Right renal cortex interstitium (tissue), 3 donors: ENCODE measurements around the gene CABP7. TPM values are rescaled to one million over a fixed set of nuclear protein-coding genes. Genes with fewer than 3 reads are reported as not detected.

Experiments
- DNase-seq, 3 donors: peaks; one replicate each; pipeline ENCODE4 v3.0.0-alpha.2; 2013; ENCODE audit warnings: low read depth in 3 of 3, low spot score in 2 of 3
- polyA plus RNA-seq, 3 donors: library from polyadenylated mRNA; unstranded; fragments of 120-200 nt; gene quantifications; one replicate each; pipeline ENCODE4 v1.2.1, GENCODE V29; 2013; ENCODE audit not compliant: insufficient read length in 3 of 3

CABP7 gene
- polyA plus RNA-seq, 3 donors, result 0.04 to 0.12 (median 0.11) TPM

- no peak for DNase-seq
Observed at GRCh38 chr22:29702000-29702930, 17.5 kb upstream of the CABP7 start.

GRCh38 chr22:29702931-29703501, 16.8 kb upstream of the CABP7 start:
- DNase-seq, result no peak

DNA sequence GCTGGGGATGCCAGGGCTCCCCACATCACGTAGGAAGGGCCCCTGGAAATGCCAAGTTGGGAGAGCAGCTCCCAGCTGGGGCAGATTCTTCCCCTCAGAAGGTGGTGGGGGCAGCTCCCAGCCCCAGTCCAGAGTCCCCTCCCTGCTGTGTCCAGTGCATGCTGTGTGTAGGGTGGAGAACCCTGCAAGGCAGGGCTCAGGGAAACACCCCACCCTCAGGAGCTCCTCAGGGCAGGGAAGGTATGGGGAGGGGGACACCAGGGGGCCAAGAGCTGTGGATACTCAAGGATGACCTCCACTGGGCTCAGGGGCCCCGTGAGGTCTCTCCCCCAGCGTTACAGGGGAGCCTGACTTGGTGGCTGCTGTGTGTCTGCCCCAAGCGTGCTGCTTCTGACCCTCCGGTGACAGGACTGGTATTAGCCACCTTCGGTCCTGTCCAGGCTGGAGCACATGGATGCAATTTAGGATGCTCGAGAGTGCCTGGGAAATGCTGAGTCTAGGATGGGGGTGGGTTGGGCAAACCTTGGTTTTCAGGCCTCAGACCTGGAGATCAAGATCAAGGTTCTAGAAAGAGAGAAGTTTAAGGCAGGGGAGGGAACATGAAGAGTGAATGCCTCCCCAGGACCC, 16.1 kb upstream of the CABP7 start:
- DNase-seq, result no peak

- no peak for DNase-seq
Observed at GRCh38 chr22:29704528-29705285, 15.1 kb upstream of the CABP7 start.

DNA sequence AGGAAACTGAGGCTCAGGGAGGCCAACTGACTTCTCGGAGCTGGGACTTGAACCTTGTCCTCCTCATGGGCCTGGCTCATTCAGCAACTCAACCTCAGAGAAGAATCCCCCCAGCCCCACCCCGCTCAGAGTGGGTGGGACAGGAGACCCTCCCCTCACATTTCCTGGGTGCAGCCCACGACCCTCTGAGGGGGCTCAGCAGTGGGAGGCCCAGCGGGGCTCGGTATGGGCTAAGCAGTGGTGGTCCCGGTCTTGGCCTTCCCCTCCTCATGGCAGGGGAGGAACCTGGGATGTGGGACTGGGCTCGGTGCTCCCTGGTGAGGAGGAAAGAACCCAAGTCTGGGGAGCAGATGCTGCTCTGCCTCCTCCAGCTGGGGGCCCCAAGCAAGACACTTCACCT, 14.2 kb upstream of the CABP7 start:
- no peak for DNase-seq

DNA sequence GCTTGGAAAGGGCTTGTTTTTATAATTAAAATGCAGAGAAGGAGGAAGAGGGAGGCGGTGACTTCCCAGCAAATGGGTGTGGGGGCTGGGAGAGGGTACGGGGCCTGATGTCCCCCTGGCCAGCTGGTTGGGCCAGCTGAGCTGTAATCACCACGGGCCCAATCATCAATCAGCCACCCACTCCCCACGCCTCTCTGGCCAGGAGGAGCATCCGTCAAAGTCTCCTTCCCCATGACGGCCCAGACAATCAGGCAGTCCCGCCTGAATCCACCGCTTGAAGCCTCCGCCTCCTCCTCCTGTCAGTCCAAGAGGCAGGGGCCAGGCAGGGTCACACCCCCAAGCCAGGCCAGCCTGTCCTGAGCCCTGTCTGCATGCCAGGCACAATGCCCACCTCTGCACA, 13.3 kb upstream of the CABP7 start:
- no peak for DNase-seq

DNA sequence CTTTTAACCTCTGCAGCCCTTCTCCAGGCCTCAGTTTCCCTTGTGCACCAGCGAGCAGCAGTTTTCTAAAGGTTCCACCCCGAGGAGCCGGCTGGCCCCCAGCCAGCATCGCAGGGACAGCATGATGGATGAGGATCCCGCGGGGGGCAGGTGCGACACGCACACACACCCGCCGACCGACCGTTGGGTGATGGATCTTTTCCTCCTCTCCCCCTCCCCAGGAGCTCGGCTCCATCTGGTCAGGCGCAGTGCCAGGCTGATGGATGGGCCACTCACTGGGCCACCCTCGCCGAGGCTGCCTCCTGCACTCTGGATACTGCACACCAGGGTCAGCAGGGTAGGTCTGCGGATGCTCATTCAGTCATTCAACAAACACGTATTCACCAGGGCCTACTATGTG, 12.8 kb upstream of the CABP7 start:
- no peak for DNase-seq

DNA sequence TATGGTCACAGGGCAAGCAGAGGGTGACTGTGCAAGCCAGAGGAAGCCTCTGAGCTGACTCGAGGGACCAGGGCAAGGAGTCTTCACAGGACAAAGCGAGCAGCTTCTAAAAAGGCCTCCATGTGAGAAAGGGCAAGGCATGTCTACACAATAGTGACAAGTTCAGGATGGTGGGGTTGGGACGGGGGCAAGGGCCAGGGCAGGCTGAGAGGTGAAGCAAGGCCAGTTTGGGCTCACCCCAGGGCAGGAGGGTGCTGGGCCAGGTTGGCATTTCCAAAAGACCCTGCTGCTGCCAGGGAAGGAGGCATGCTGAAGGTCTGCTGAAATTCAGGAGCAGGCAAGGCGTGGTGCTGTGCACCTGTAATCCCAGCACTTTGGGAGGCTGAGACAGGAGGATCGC, 12.3 kb upstream of the CABP7 start:
- DNase-seq, result no peak

DNA sequence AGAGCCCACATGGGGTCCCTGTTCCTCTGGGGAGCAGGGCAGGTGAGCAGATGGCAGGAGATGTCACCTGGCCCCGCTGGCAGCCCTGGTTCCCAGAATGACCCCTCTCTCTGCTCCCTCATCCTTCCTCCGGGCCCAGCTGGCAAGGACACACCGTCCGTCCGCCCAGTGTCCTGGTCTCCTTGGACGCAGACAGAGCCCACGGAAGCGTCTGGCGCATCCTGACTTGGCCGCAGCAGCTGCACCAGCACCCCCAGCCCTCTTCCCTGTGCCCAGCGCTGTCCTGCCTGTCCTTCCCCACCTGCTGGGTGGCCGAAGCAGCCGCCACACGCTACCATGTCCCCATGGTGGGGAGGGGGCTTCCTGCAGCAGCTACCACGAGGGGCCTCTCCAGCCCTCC, 9.6 kb upstream of the CABP7 start:
- no peak for DNase-seq

DNA sequence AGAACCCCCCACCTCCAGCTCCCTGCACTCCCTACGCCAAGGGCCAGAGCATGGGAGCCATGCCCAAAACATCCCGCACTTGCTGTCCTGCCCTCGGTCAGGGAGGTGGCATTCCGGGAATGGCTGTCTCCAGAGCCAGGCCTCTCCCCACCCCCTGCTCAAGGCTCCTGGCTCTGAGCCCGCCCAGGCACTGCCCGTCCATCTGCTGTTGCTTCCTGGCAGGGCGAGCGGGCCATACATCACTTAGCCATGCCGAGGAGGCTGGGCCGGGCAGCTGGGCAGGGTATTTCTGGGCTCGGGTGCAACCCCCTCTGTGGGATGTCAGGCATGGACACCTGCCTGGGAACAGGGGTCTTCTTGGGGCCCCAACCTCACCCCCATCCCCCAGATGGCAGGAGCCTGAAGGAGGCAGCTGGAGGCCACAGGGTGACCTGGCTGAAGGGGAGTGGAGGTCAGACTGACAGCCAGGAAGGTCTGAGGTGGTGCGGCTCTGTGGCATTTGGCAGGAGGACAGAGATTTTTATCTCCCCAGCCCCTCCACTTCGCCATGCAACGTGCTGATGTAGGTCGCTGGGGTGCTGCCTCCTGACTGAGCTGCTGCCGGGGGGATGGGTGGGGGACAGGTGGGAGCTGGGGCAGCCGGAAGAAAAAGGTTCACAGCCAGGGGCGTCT, 8.7 kb upstream of the CABP7 start:
- DNase-seq, result no peak

GRCh38 chr22:29712119-29712518, 7.7 kb upstream of the CABP7 start:
- DNase-seq, result no peak

DNA sequence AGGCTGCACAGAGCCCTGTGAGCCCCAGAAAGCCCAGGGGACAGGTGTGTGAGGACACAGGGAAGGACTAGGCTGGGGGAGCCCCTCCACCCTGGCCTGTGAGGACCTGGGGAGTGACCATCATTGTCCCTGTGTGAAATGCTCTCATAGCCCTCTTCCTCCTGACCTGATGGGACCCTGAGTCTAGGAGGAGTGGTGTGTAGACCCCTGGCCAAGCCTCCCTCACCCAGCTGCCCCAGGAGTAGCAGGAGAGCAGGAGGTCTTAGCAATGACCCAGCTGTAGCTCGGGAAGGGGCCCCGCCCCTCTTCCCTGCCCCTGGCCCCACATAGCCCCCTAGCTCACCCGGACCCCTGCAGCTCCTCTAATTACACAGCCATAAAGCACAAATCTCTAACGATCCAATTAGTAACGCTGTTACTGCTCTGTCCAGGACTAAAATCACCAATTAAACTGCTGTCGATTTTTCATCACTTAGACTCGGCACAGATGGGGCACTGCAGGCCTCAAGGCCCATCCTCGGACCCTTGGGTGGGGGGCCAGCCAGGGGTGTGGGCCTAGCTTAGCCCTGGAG, 6.6 kb upstream of the CABP7 start:
- DNase-seq, result no peak

- no peak for DNase-seq
Observed at GRCh38 chr22:29715240-29715639, 4.6 kb upstream of the CABP7 start.

DNA sequence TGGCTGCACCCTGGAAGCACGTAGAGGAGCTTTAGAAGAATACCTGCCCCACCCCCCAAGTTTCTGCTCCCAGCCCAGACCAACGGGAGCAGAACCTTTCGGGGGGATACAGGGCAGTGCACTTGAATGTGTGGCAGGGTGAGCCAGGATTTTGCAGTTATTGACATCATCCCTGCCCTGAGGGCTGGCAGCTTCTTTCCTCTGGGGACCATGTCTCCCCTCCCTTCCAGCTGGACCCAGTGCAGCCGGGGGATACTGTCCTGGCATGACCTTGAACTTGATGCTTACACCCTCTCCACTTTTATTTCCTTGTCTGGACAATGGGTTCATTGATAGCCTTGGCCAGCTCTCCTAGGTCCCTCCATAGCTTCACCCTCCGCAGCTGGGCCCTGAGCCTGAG, 4.1 kb upstream of the CABP7 start:
- no peak for DNase-seq

DNA sequence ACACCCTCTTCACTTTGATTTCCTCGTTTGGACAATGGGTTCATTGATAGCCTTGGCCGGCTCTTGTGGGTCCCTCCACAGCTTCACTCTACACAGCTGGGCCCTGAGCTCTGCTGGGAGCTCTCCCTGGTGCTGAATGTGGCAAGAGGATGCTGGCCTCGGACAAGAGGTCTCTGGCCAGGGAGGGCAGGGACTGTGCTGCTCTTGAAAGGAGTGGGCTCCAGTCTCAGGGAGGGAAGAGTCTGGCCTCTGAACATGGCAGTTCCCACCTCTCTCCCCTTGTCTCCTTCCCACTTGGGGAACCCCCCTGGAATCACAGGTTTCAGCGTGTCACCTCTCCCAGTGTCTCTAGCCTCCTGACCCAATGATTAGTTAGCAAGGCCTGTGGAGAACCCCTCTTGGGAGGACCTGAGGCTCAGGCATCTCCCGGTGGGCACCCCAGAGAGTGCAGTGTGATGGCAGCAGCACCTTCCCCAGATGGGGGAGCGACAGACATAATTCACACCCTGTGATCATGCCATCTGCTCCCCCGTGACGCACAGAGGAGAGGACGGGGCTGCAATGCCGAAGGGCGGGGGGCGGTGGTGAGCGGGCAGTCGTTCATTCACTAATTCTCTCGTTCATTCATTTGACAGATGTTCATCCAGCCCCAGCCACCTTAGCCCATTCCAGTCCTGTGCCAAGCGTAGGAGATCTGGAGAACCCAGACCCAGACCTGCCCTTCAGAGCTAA, 2.8 kb upstream of the CABP7 start:
- DNase-seq, result peak; percentile 75 to 86 (median 77)

- DNase-seq, result no peak
Observed at GRCh38 chr22:29717789-29718188, 2.0 kb upstream of the CABP7 start.

GRCh38 chr22:29718949-29719898, 579 bp upstream of the CABP7 start:
- no peak for DNase-seq

DNA sequence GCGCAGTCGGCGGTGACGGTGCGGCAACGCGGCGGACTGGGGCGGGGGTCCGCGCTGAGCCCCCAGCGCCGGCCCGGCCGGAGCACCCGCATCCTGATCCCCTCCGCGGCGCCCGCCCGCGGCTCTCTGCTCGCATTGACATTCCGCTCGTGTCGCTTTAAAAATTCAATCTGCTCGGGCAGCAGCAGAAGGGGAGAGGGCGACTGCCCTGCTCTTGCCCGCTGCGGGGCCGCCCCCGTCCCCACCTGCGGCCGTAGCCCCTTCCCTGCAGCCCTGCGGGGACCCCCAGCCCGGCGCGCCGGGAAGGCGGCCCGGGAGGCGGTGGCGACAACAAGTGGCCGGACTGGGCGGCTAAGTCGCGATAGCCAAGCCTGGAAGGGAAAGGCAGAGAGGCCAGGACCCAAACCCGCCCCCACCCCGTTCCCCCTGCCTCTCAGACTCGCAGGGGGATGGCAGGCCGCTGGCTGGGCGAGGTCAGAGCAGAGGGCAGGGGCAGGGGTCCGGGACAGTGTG, 1.1 kb downstream of the CABP7 start:
- DNase-seq, result no peak
